Lung microvascular endothelial cell (primary cell): Measurements from ENCODE around the gene GPR18. TPM values are rescaled to one million over a fixed set of nuclear protein-coding genes. Genes with fewer than 3 reads are reported as not detected.
"Not testable (repeated sequence)": the region's sequence is repeated elsewhere in the genome, so short reads cannot be mapped to it uniquely, and the experiment has no call there.

Experiments
- DNase-seq, 2 donors: peaks; one replicate each; pipeline versions ENCODE4 v3.0.0 to v3.0.0-alpha.2; 2010; ENCODE audit warnings: low read depth in 2 of 2
- total RNA-seq: library from RNA; depleted of rRNA; stranded (reverse); fragments of >200 nt; gene quantifications from 2 replicates; pipeline ENCODE4 v1.2.1, GENCODE V29; 2014

GPR18 gene
- total RNA-seq, 1 donor from 2014 or later, result not detected

GRCh38 chr13:99267927-99268326 is 9.7 kb upstream of the GPR18 start:
- no peak for DNase-seq

- DNase-seq, result no peak
These were observed 8.6 kb upstream of the GPR18 start for GRCh38 chr13:99266827-99267226.

- peak; percentile 72 to 82 for DNase-seq
These were observed 7.7 kb upstream of the GPR18 start for GRCh38 chr13:99265821-99266426.

- no peak for DNase-seq
These were observed 7.1 kb upstream of the GPR18 start for GRCh38 chr13:99265162-99265800.

- DNase-seq, result peak in 1 of 2 donors; percentile 30
These were observed 5.9 kb upstream of the GPR18 start for GRCh38 chr13:99264051-99264450.

GRCh38 chr13:99263126-99263785 is 5.1 kb upstream of the GPR18 start:
- DNase-seq, result no peak

- DNase-seq, result no peak
These were observed 2.9 kb upstream of the GPR18 start for GRCh38 chr13:99261059-99261458.

GRCh38 chr13:99260216-99260615 is 2.0 kb upstream of the GPR18 start:
- DNase-seq, result no peak

GRCh38 chr13:99258946-99259345 is 767 bp upstream of the GPR18 start:
- DNase-seq, result peak in 1 of 2 donors; percentile 26

GRCh38 chr13:99257291-99257690 is 888 bp downstream of the GPR18 start:
- no peak for DNase-seq

- DNase-seq, result no peak
These were observed 1.5 kb downstream of the GPR18 start for GRCh38 chr13:99256709-99257108.

- DNase-seq, result no peak
These were observed 1.9 kb downstream of the GPR18 start for GRCh38 chr13:99256283-99256682.

- no peak for DNase-seq
These were observed 2.9 kb downstream of the GPR18 start for GRCh38 chr13:99255271-99255670.

GRCh38 chr13:99254830-99255229 is 3.3 kb downstream of the GPR18 start:
- no peak for DNase-seq

- no peak for DNase-seq
These were observed 6.3 kb downstream of the GPR18 start for GRCh38 chr13:99251921-99252320.

- no peak for DNase-seq
These were observed 7.0 kb downstream of the GPR18 start for GRCh38 chr13:99250982-99251825.

GRCh38 chr13:99249606-99250005 is 8.6 kb downstream of the GPR18 start:
- not testable (repeated sequence) for DNase-seq

- DNase-seq, result not testable (repeated sequence)
These were observed 9.0 kb downstream of the GPR18 start for GRCh38 chr13:99249178-99249577.

- DNase-seq, result no peak
These were observed 12.1 kb downstream of the GPR18 start for GRCh38 chr13:99246100-99246499.

GRCh38 chr13:99237981-99238662 is 20.1 kb downstream of the GPR18 start:
- no peak for DNase-seq

- no peak for DNase-seq
These were observed 26.5 kb downstream of the GPR18 start for GRCh38 chr13:99231721-99232120.
